22Rv1 (cell line): ENCODE measurements around the gene CRIP2.

Source experiments
- H3K27ac ChIP-seq: fragments of 450-650 bp; 2 replicates; pipeline ENCODE4 v1.5.1; 2017
- ZFX ChIP-seq: fragments of 450-650 bp; IDR thresholded peaks from 2 replicates; pipeline ENCODE4 v1.6.1; 2017; ENCODE audit warnings: antibody characterized with exemption, borderline replicate concordance
- TF ChIP-seq, protein P1 (sequence below): fragments of 450-650 bp; IDR thresholded peaks from 2 replicates; pipeline ENCODE4 v1.5.1; 2017; ENCODE audit warnings: mild to moderate bottlenecking

The CRIP2 gene

GRCh38 chr14:105499256-105500035 is 24.8 kb downstream of the CRIP2 start:
- no peak for TF ChIP-seq ZFX
- TF ChIP-seq, protein P1, sequence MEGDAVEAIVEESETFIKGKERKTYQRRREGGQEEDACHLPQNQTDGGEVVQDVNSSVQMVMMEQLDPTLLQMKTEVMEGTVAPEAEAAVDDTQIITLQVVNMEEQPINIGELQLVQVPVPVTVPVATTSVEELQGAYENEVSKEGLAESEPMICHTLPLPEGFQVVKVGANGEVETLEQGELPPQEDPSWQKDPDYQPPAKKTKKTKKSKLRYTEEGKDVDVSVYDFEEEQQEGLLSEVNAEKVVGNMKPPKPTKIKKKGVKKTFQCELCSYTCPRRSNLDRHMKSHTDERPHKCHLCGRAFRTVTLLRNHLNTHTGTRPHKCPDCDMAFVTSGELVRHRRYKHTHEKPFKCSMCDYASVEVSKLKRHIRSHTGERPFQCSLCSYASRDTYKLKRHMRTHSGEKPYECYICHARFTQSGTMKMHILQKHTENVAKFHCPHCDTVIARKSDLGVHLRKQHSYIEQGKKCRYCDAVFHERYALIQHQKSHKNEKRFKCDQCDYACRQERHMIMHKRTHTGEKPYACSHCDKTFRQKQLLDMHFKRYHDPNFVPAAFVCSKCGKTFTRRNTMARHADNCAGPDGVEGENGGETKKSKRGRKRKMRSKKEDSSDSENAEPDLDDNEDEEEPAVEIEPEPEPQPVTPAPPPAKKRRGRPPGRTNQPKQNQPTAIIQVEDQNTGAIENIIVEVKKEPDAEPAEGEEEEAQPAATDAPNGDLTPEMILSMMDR, result no peak
- no peak overlapping the region for H3K27ac ChIP-seq

GRCh38 chr14:105500036-105500725 is 25.6 kb downstream of the CRIP2 start:
- no peak overlapping the region for H3K27ac ChIP-seq
- TF ChIP-seq, protein P1, result no peak
- no peak for TF ChIP-seq ZFX

DNA sequence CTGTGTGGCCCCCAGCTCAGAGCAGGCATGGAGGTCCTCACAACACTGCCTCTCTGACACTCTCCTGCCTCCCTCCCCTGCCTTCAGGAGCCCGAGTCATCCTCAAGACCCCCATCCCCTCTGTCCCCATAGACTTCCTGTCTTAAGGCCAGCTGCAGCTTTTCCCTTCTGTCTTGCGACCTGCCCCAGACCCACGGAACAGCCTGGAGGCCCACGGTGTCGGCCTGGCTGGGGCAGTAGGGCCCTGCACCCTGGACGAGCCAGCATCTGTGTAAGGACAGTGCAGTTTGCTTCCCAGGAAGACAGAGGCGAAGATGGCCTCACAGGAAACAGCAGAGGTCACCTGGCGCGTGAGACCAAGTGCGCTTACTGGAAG is 26.1 kb downstream of the CRIP2 start:
- H3K27ac ChIP-seq, result no peak overlapping the region
- TF ChIP-seq, protein P1, result no peak

DNA sequence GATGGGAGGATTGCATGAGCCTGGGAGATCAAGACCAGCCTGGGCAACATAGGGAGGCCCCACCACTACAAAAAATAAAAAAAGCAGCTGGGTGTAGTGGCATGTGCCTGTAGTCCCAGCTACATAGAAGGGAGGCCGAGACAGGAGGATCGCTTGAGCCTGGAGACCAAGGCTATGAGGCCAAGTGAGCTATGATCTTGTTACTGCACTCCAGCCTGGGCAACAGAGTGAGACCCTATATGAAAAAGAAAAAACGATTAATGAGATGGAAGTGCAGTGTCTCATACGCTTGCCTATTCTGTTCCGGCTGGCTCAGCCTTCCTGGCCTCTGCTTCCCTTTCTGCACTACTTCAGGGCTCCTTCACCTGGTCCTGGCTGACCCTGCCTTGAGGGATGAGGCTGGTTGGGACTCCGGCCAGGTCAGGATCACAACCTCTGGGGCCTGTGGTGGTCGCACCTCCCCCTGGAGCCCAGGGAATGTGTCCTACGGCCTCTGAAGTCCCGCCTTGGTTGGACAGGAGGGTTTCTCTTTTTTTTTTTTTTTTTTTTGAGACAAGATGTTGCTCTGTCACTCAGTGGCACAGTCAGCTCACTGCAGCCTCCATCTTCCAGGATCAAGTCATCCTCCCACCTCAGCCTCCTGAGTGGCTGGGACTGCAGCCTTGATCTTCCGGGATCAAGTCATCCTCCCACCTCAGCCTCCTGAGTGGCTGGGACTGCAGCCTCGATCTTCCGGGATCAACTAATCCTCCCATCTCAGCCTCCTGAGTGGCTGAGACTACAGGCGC is 27.1 kb downstream of the CRIP2 start:
- H3K27ac ChIP-seq, result no peak overlapping the region
- TF ChIP-seq, protein P1, result no peak
- TF ChIP-seq ZFX, result no peak

GRCh38 chr14:105502446-105503295 is 28.1 kb downstream of the CRIP2 start:
- H3K27ac ChIP-seq, result no peak overlapping the region
- no peak for TF ChIP-seq ZFX
- TF ChIP-seq, protein P1, result no peak

DNA sequence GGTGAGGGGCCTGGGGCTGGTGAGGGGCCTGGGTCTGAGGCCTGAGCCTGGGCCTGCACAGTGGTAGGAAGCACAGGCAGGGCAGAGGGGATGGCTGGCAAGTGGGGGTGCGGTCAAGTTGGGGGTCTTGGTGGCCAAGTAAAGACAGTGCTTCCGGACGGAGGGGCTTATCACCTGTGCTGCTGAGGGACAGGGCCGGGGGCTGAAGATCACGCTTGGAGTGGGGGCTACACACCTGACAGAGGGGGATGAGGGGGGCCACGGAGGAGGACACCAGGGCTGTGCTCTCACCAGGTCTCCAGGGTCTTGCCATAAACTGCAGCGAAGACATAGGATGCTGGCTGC is 28.6 kb downstream of the CRIP2 start:
- TF ChIP-seq ZFX, result no peak
- TF ChIP-seq, protein P1, result no peak
- H3K27ac ChIP-seq, result no peak overlapping the region
